AG20443 (cell line): ENCODE results near the gene TPI1.
"Not testable (repeated sequence)": the region's sequence is repeated elsewhere in the genome, so short reads cannot be mapped to it uniquely, and the experiment has no call there.

Experiments used
- DNase-seq: peaks from one replicate; pipeline ENCODE4 v3.0.0; 2012; ENCODE audit warnings: low spot score, mixed read lengths

TPI1 gene

DNA sequence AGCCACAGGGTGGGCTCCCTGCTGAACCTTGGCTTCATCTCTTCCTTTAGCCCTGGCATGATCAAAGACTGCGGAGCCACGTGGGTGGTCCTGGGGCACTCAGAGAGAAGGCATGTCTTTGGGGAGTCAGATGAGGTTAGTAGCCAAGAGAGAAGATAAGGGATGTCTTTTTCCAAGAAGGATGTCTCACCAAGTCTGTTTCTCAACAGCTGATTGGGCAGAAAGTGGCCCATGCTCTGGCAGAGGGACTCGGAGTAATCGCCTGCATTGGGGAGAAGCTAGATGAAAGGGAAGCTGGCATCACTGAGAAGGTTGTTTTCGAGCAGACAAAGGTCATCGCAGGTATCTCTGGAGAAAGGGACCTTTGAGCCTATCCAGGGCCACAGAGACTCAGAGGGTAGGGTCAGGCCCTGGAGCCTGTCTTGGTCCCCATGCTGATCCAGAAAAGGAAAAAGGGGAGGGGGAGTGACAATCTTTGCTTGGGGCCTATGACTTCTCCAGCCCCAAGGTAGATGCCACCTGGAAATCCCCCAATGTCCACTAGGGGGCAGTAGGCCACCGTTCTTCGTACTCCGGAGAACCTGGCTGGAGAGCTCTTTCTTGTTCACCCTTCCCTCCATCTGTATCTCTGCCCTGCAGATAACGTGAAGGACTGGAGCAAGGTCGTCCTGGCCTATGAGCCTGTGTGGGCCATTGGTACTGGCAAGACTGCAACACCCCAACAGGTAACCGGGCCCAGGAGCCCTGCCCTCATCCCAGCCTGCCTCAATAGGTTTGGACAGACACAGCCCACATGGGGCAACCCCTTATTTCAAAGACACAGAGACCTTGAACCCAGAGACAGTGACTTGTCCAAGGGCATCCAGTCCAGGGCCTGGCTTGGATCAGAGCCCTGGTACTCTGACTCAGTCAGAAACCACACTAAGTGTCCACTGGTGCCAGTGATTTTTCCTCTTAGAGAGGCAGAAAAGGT lies 2.0 kb downstream of the TPI1 start:
- DNase-seq = peak; percentile 68

DNA sequence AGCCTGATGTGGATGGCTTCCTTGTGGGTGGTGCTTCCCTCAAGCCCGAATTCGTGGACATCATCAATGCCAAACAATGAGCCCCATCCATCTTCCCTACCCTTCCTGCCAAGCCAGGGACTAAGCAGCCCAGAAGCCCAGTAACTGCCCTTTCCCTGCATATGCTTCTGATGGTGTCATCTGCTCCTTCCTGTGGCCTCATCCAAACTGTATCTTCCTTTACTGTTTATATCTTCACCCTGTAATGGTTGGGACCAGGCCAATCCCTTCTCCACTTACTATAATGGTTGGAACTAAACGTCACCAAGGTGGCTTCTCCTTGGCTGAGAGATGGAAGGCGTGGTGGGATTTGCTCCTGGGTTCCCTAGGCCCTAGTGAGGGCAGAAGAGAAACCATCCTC lies 3.0 kb downstream of the TPI1 start:
- DNase-seq = not testable (repeated sequence)

DNA sequence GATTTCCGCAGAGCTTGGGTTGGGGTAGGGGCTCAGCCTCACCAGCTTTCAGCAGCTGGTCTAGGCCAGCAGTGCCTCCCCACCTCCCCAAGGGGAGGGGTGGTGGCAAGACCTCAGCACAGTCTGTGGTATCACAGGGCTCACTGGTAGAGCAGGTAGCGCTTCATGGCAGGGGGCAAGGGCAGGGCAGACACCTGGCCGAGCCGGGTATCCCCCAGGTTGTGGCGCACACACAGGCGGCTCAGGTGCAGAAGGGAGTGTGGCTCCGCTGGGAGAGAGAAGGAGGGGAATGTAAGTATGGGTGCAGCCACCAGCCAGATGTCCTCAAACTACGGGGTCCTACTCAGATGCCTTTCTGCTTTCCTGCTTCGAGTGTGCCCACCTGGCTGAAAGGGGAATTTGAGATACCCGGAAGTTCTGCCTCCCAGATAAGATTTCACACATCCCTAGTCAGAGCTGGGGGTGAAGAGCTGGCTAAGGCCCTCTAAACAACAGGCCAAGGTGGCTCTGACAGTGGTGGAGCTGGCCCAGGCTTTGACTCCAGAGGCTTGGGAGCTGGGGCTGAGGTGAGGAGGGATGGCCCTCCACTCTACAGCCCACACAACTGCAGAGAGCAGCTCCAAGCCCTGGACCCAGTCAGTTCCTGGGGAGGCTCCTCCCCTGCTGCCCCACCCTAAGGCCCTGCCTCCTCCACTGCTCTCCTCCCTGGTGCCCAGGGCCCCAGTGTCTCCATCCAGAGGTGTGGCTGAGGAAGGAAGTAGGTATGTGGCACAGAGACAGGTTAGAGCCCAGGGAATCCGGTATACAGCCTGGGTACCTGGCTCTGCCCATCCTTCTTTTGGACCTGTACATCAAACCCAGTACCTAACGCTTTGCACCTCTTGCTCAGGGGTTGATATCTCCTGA lies 4.0 kb downstream of the TPI1 start:
- DNase-seq = peak; percentile 51

DNA sequence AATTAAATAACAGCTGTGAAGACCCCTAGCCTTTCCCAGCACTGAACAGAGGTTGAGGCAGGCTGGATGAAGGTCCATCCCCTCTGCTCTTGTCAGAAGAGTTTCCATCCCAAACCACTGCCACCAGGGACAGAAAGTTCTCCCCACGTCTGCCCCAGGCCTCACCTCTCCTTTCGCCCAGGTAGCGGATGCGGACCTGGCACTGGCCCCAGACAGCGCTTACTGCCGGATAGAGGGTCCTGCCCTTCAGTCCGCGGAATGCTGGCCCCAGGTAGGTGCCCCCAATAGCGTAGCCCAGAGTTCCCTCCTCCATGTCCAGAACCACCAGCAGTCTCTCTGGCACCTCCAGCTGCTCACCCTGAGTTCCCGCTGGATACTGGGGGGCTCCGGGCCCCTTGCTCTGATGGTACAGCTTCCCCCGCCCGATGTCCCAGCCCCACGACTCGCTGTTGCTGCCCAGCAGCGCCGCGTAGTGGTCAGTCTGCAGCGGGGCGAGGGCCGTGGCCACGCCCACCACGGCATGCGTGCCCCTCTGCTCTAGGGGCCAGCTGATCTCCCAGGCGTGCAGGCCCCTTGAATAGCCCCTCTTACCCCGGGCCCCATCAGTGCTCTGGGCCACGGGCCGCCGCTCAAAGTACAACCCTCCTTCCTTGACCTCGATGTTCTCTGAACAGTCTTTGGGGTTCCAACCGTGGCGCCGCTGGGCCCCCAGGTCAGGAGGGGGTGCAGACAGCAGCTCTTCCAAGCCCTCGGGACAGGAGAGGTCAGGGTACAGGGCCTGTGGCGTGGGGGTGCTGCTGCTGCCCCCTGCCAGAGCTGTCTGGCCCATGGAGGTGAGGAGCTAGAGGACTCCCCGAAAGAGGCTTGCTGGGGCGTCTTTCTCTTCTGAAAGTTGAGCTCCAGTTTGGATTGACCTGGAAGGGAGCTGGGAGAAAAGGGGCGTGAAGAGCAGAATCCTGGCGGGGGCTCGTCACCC lies 5.0 kb downstream of the TPI1 start:
- peak; percentile 89 for DNase-seq

DNA sequence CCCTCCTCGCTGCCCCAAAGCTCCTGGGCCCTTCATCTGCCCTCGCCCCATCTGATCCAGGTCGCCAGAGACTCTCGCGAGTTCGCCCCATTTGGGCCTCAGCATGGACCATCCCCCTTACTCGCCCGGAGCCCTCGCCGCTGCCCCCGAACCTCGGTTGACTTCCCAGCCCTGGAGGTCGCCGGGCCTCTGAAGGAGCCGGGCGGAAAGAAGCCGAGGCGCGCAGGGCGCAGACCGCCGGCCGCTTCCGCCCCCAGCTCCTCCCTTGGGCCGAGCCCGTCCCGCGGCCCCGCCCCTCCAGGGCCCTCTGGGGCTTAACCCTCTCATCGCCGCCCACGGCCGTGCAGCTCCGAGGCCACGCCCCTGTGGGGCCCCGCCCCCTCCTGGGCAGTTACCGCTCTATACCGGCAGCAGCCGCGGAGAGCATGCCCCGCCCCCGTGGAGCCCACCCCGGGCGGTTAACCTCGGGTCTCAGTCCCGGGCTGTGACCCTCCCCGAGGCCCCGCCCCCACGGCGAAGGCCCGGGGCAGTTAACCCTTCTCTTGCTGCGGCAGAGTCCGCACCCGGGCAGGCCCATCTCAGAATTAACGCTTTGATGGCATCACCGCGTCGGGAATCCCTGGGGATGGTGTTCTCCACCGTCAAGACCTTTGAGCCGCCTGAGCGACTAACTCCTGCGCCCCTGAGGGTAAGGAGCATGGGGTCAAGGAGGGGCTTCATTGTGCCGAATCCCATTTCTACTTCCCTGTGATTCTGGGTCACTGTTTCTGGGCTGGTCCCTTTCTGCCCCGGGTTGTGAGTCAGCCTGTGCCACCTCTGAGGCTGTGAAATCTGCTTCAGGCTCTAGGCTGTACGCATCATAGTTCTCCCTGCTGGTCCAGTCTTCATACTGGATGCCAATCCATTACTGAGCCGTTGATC lies 6.0 kb downstream of the TPI1 start, which contains the start of gene SPSB2:
TSS of gene SPSB2 (minus strand) at position 210 of the 921 bp plus-strand sequence. CDS start 402 bp downstream, outside the sequence.
- DNase-seq = peak; percentile 97

DNA sequence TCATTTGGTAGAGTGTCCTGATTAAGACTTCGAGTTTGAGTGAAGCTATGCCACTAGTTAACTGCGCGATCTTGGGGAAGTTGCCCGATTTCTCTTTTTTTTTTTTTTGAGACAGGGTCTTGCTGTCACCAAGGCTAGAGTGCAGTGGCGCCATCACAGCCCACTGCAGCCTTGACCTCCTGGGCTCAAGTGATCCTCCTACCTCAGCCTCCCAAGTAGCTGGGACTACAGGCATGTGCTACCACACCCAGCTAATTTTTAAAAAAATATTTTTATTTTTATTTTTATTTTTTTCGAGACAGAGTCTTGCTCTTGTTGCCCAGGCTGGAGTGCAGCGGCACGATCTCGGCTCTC lies 6.7 kb downstream of the TPI1 start:
- DNase-seq = not testable (repeated sequence)

DNA sequence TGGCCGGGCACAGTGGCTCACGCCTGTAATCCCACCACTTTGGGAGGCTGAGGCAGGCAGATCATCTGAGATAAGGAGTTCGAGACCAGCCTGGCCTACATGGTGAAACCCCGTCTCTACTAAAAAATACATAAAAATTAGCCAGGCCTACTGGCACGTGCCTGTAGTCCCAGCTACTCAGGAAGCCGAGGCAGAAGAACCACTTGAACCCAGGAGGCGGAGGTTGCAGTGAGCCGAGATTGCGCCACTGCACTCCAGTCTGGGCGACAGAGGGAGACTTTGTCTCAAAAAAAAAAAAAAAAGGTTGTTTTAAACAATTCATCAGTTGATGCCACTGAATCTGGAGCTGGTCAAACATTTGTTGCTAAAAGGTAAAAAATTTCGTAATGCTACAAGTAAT lies 12.5 kb downstream of the TPI1 start:
- not testable (repeated sequence) for DNase-seq

DNA sequence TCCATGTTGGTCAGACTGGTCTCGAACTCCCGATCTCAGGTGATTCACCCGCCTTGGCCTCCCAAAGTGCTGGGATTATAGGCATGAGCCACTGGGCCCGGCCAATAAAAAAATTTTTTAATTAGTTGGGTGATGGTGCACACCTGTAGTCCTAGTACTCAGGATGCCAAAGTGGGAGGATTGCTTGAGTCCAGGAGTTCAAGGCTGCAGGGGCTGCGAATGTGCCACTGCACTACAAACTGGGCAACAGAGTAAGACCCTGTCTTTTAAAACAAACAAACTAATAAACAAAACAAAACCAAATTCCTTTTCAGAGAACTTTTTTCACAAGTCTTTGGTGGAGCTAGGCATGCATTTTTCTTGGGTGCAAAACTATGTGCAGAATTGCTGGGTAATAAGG lies 15.9 kb downstream of the TPI1 start:
- no peak for DNase-seq

DNA sequence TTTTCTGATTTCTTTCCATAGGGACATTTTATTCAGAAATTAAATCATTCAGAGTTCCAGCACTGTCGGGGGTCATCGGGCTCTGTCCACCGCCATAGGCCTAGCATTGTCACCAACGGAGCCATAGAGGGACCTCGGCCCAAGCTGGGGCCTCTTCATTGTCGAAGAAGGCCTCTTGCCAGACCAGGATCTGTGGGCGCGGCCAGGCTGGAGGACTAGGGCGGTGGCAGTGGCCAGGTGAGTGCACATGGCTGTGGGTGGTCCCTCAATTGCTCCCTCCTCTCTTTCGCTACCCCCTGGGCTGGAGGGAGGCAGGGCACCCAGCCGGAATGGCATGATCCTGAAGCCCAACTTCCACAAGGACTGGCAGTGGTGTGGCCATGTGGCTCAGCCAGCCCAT lies 16.4 kb downstream of the TPI1 start:
- no peak for DNase-seq

DNA sequence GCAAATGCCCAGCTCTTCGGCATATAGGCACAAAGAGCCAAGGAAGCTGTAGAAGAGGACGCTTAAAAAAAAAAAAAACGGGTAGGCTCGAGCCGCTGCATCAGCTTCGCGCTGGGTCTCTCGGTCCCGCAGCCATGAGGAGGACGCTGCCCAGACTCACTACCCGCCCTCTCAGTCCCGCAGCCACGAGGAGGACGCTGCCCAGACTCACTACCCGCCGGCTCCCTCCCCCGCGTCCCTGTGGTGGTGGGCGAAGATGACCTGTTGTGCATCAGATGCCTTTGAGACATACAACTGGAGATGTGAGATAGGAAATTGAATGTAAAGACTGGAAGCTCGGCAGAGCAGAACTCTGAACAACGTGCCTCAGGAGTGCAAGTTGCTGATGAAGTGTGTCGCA lies 17.2 kb downstream of the TPI1 start:
- DNase-seq = no peak

DNA sequence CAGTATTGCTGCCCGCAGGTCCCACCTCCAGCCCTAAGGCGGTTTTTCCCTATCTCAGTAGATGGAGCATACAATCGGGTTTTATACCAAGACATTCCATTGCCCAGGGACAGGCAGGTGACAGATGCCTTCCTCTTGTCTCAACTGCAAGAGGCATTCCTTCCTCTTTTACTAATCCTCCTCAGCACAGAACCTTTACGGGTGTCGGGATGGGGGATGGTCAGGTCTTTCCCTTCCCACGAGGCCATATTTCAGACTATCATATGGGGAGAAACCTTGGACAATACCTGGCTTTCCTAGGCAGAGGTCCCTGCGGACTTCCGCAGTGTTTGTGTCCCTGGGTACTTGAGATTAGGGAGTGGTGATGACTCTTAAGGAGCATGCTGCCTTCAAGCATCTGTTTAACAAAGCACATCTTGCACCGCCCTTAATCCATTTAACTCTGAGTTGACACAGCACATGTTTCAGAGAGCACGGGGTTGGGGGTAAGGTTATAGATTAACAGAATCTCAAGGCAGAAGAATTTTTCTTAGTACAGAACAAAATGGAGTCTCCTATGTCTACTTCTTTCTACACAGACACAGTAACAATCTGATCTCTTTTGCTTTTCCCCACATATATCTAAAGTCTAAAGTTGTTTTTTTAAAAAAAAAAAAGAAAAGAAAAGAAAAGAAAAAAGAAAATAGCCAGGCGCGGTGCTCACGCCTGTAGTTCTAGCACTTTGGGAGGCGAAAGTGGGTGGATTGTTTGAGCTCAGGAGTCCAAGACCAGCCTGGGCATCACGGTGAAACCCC lies 19.1 kb downstream of the TPI1 start:
- DNase-seq = not testable (repeated sequence)

DNA sequence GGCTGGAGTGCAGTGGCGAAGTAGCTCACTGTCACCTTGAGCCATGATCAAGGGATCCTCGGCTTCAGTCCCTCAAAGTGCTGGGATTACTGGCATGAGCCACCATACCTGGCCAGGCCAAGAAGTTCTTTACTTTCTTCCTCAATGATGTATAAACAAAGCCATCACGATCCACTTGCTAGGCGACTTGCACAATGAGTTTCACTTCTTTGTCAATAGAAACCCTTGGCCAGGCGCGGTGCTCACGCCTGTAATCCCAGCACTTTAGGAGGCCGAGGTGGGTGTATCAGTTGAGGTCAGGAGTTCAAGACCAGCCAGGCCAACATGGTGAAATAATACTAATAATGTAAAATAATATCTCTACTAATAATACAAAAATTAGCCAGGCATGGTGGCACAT lies 20.1 kb downstream of the TPI1 start:
- DNase-seq = no peak

DNA sequence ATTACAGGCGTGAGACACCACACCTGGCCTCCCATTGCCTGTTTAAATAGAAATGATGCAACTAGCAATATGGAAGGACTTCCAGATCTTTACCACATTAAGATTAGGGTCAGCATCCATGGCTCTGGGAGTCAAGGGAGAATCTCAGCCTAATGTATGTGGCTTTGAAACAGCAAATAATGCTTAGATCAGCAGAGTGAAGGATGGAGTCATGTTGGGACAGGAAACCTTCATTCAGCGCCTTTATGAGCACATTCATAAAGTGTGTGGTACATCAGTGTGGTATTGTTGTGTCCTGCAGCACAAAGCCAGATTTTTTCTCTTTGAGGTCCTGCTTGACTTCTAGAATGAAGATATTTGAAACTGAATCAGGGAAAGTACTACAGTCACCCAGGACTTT lies 21.0 kb downstream of the TPI1 start:
- no peak for DNase-seq

DNA sequence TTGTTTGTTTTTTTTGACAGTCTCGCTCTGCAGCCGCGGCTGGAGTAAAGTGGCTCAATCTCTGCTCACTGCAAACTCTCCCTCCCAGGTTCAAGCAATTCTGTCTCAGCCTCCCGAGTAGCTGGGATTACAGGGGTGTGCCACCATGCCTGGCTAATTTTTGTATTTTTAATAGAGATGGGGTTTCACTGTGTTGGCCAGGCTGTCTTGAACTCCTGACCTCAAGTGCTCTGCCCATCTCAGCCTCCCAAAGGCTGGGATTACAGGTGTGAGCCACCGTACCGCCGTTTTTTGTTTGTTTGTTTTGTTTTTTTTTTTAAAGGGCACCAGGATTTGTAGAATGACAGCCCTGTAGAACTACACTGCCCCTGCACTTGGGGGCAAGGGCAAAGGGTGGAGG lies 21.5 kb downstream of the TPI1 start:
- DNase-seq = not testable (repeated sequence)

DNA sequence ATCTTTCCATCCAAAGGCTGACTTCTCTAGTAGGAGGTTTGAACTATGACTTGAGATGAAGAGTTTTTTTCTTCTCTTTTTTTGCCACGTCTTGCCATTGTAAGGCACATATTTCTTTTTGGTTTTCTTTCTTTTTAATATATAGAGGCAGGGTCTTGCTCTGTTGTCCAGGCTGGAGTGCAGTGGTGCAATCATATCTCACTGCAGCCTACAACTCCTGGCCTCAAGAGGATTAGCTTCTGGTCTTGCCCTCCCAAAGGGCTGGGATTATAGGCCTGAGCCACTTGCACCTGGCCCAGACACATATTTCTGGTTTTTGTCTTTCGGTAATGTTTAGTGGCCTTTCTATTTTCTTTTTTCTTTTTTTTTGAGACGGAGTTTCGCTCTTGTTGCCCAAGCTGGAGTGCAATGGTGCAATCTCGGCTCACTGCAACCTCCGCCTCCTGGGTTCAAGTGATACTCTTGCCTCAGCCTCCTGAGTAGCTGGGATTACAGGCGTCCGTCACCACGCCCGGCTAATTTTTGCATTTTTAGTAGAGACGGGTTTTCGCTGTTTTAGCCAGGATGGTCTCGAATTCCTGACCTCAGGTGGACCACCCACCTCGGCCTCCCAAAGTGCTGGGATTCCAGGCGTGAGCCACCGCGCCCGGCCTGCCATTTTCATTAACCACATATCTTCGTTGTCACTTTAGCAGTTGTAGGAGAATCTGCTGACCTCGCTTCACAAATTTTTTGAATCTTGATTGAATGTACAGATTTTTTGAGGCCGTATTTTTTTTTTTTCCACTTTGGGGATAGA lies 22.6 kb downstream of the TPI1 start:
- DNase-seq = not testable (repeated sequence)

DNA sequence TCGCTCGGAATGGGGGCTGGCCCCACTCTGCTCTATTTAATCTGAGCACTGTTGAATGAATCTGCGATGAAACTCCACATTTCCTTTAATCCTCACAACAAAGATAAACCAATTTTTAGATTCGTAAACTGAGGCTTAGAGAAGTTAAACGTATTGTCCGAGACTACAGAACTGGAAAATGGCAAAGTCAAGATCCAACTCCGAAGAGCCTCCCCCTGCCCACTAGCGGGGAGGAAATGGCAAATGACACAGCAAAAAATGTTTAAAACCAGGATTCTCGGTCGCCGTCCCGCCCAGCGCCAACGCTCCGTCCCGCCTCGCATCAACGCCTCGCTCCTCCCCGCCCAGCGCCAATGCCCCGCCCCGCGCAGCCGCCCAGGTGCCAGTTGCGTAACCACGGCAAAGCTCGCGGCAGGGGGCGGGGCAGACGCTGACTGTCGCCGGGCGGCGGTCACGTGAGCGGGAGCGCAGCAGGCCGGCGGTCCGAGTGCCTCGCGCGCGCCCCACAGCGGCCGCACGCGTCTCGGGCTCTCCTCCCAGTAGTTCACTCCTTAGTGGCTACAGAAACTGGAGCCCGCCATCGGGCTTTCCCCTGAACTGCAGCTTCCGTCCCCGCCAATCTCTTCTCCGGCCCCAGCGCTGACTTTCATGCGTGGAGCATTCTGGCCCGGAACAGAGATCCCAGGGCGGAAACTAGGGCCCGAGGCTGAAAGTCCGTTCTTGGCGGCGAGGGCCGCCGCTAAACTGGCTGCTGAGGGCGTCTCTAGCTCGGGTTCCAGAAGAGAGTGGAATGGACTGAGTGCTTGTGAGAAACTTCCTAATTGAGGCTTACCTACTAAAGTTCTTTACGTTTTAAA lies 23.7 kb downstream of the TPI1 start:
- DNase-seq = peak; percentile 99

DNA sequence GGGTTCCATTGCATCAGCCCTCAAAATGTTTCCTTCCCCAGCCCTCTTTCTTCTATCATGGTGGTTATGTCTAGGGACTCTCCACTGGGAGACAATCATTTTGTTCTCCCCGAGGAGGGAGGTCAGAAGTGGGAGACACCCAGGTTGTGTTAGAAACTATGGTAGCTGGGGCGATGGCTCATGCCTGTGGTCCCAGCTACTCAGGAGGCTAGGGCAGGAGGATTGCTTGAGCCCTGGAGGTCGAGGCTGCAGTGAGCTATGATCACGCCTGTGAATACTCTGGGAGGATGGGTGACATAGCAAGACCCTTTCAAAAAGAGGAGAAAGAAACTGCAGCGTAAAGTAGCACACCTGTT lies 24.3 kb downstream of the TPI1 start:
- DNase-seq = no peak

DNA sequence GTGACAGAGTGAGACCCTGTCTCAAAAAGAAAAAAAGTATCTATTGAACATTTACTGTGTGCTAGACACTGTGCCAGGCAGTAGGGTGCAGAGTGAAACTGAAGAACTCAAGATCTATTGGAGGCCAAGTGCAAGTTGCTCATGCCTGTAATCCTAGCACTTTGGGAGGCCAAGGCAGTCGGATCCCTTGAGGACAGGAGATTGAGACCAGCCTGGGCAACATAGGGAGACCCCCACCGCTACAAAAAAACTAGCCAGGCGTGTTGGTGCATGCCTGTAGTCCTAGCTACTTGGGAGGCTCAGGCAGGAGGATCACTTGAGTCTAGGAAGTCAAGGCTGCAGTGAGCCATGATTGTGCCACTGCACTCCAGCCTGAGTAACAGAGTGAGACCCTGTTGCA lies 25.4 kb downstream of the TPI1 start:
- DNase-seq = not testable (repeated sequence)
